Measurements from ENCODE around the gene RASL11A. TPM values are rescaled to one million over a fixed set of nuclear protein-coding genes. Genes with fewer than 3 reads are reported as not detected.

RASL11A gene
- total and polyA plus RNA-seq, 9 donors, result 6.2 to 36.3 (median 18.6) TPM

GRCh38 chr13:27266917-27267316 lies 3.7 kb upstream of the RASL11A start:
- no peaks in the 10 kb centered on the region for H3K27me3 ChIP-seq
- H3K9me3 ChIP-seq, result no peaks in the 10 kb centered on the region
- no peak for DNase-seq
- intact Hi-C loops (cut with DNase I), result loop anchor here in 1 of 4 donors (5.0 kb wide), 1 partner anchor 285 kb away; no protein-coding TSS in a partner anchor
- 19 to 50% (median 22%) methylated on average over 2 of the region's 2 CpGs for WGBS, 3 donors
- H3K4me3 ChIP-seq, result no peak overlapping the region
- no peak overlapping the region for H3K27ac ChIP-seq
- H3K4me1 ChIP-seq (ENCODE audit: insufficient read depth), result peaks cover 6% of the 10 kb centered on the region
- no peak for TF ChIP-seq POLR2A (IDR thresholded peaks at IDR 0.05)
- TF ChIP-seq EP300 (IDR thresholded peaks at IDR 0.05), result no peak
- no peak for TF ChIP-seq CTCF (IDR thresholded peaks at IDR 0.05)
- H3K36me3 ChIP-seq, result no peaks in the 10 kb centered on the region

- H3K4me3 ChIP-seq, result no peak overlapping the region
- DNase-seq, result no peak
- intact Hi-C loops (cut with DNase I), result loop anchor here in 1 of 4 donors (5.0 kb wide), 1 partner anchor 285 kb away; no protein-coding TSS in a partner anchor
- no peaks in the 10 kb centered on the region for H3K27me3 ChIP-seq
- H3K36me3 ChIP-seq, result no peaks in the 10 kb centered on the region
- TF ChIP-seq CTCF (IDR thresholded peaks at IDR 0.05) (no peak), EP300 (IDR thresholded peaks at IDR 0.05) (no peak), POLR2A (IDR thresholded peaks at IDR 0.05) (no peak)
- H3K4me1 ChIP-seq (ENCODE audit: insufficient read depth), result peaks cover 6% of the 10 kb centered on the region
- no peaks in the 10 kb centered on the region for H3K9me3 ChIP-seq
- no peak overlapping the region for H3K27ac ChIP-seq
- WGBS, 3 donors, result 73 to 82% (median 75%) methylated on average over 2 of the region's 2 CpGs
Observed at GRCh38 chr13:27267596-27267995, 3.0 kb upstream of the RASL11A start.

- Histone ChIP-seq H3K27ac (no peak overlapping the region), H3K36me3 (no peaks in the 10 kb centered on the region), H3K4me1 (ENCODE audit: insufficient read depth) (peaks cover 16% of the 10 kb centered on the region), H3K27me3 (no peaks in the 10 kb centered on the region), H3K4me3 (no peak overlapping the region), H3K9me3 (no peaks in the 10 kb centered on the region)
- intact Hi-C loops (cut with DNase I), result loop anchor here in 1 of 4 donors (5.0 kb wide), 1 partner anchor 287 kb away; no protein-coding TSS in a partner anchor
- WGBS, 3 donors, result 40 to 61% (median 50%) methylated on average over 2 of the region's 2 CpGs
- DNase-seq, result no peak
- no peak for TF ChIP-seq POLR2A (IDR thresholded peaks at IDR 0.05)
- no peak for TF ChIP-seq CTCF (IDR thresholded peaks at IDR 0.05)
- no peak for TF ChIP-seq EP300 (IDR thresholded peaks at IDR 0.05)
Observed at GRCh38 chr13:27269114-27269665, 1.4 kb upstream of the RASL11A start.

- TF ChIP-seq EP300 (IDR thresholded peaks at IDR 0.05) (no peak), POLR2A (IDR thresholded peaks at IDR 0.05) (no peak), CTCF (IDR thresholded peaks at IDR 0.05) (no peak)
- 36% methylated on average over 12 to 15 of the region's 15 CpGs for WGBS, 3 donors
- Histone ChIP-seq H3K4me1 (ENCODE audit: insufficient read depth) (peaks cover 14% of the 10 kb centered on the region), H3K27me3 (no peaks in the 10 kb centered on the region), H3K9me3 (no peaks in the 10 kb centered on the region), H3K27ac (peak overlapping the region in 1 of 2 donors; percentile 83), H3K36me3 (no peaks in the 10 kb centered on the region), H3K4me3 (peak overlapping the region; percentile 85)
- intact Hi-C loops (cut with DNase I), result loop anchor here in 2 of 4 donors (2.0 to 10.0 kb wide), 6 partner anchors 21 to 353 kb away; partner anchors contain the start of genes USP12 (in 2 of the 2), LNX2 (in 1 of the 2), POLR1D (in 1 of the 2) and RPL21 (in 1 of the 2)
- DNase-seq, result peak in 2 of 5 donors; percentile 35 to 42
Observed at GRCh38 chr13:27271570-27272096, 1.0 kb downstream of the RASL11A start.

All from ovary (tissue), 9 donors.